Psoas muscle (tissue), 8 donors: Measurements from ENCODE around the gene SIRPB1. TPM values are rescaled to one million over a fixed set of nuclear protein-coding genes. Genes with fewer than 3 reads are reported as not detected.

Experiments used
- ATAC-seq, 4 donors: fragments of 200-7000 bp; cut with Tn5 transposase; one replicate each; pipeline ENCODE4 v1.9.1; 2020; ENCODE audit warnings: moderate library complexity in 3 of 4, mild to moderate bottlenecking in 2 of 4
- DNase-seq, 2 donors: peaks; one replicate each; pipeline ENCODE4 v3.0.0-alpha.2; 2020
- H3K27ac ChIP-seq: fragments of 200-600 bp; one replicate; pipeline ENCODE4 v1.8.0; 2022
- H3K27me3 ChIP-seq, 3 donors: fragments of 200-600 bp in 1 of 3; one replicate each; pipeline versions ENCODE4 v1.6.1 to v1.8.0; 2013 to 2022; ENCODE audit warnings: low read length in 2 of 3, mild to moderate bottlenecking in 2 of 3, moderate library complexity in 1 of 3; ENCODE audit not compliant: insufficient read depth in 3 of 3
- H3K36me3 ChIP-seq, 2 donors: fragments of 200-600 bp in 1 of 2; one replicate each; pipeline versions ENCODE4 v1.6.1 to v1.8.0; 2013 to 2022; ENCODE audit warnings: low read depth in 1 of 2, mild to moderate bottlenecking in 1 of 2, moderate library complexity in 1 of 2; ENCODE audit not compliant: insufficient read depth in 1 of 2
- H3K4me1 ChIP-seq: fragments of 200-600 bp; one replicate; pipeline ENCODE4 v1.8.0; 2022
- H3K4me3 ChIP-seq: fragments of 200-600 bp; one replicate; pipeline ENCODE4 v1.8.0; 2022; ENCODE audit warnings: mild to moderate bottlenecking
- H3K9me3 ChIP-seq: fragments of 200-600 bp; one replicate; pipeline ENCODE4 v1.8.0; 2022
- CTCF ChIP-seq: fragments of 200-600 bp; IDR thresholded peaks from one replicate; pipeline ENCODE4 v1.8.0; 2022; ENCODE audit warnings: antibody characterized with exemption
- WGBS, 3 donors: extraction: QIAGEN DNeasy Blood & Tissue Kit; methylation state at CpG; one replicate each; pipeline versions ENCODE4 v1.1.6 to v1.1.7; 2013; 5-methylcytosine and 5-hydroxymethylcytosine counted together
- intact Hi-C, 2 donors: fragments of 100-400 bp; cut with DNase I; formaldehyde crosslinking; loops; one replicate each; pipeline versions ENCODE4 v1.11.0 to v1.14.2; 2022
- polyA plus RNA-seq, 3 donors: library from polyadenylated mRNA; stranded (reverse); fragments of 200-250 nt; gene quantifications; one replicate each; pipeline ENCODE4 v1.2.3, GENCODE V29; 2013
- total RNA-seq, 4 donors: library from RNA; stranded (reverse); fragmentation: NEBNext Ultra II Directional in 2 of 4; extraction: Animal tissue kit (Norgen Biotek cat#: 25700) in 2 of 4; gene quantifications; one replicate each; pipeline versions ENCODE4 v1.2.1 to v1.2.4, GENCODE V29; 2021 to 2023
- donor health status: healthy with polysubstance abuse.
- donor health status: DM: no; HTN: no; CAD: no; lungs with moderate emphysema.
- donor health status: Bipolar disorder and iron deficiency.
- donor health status: healthy.
- donor health status: DM: yes; HTN: yes; CAD: no.
- donor health status: DM: no; HTN: no; CAD: no.
- donor health status: DM: no; HTN: no; CAD: no.
- donor health status: DM: yes; HTN: yes; CAD: no.

Gene SIRPB1
- total and polyA plus RNA-seq, 7 donors = 0.03 to 3.6 (median 0.74) TPM

GRCh38 chr20:1652104-1652503, 32.3 kb upstream of the SIRPB1 start:
- no peaks in the 10 kb centered on the region for H3K9me3 ChIP-seq
- WGBS, 3 donors = 53 to 56% (median 54%) methylated on average over 1 of the region's 1 CpG
- ATAC-seq = no peak
- no peak for TF ChIP-seq CTCF
- DNase-seq = no peak
- H3K36me3 ChIP-seq = no peaks in the 10 kb centered on the region
- no peaks in the 10 kb centered on the region for H3K27me3 ChIP-seq
- intact Hi-C loops = no loop called here
- H3K27ac ChIP-seq = no peak overlapping the region
- no peaks in the 10 kb centered on the region for H3K4me1 ChIP-seq
- no peak overlapping the region for H3K4me3 ChIP-seq

GRCh38 chr20:1651268-1652058, 31.7 kb upstream of the SIRPB1 start:
- intact Hi-C loops = no loop called here

GRCh38 chr20:1648101-1648500, 28.3 kb upstream of the SIRPB1 start:
- ATAC-seq = no peak
- no peak overlapping the region for H3K27ac ChIP-seq
- TF ChIP-seq CTCF = no peak
- 54 to 65% (median 64%) methylated on average over 5 of the region's 5 CpGs for WGBS, 3 donors
- no peaks in the 10 kb centered on the region for H3K36me3 ChIP-seq
- no peak overlapping the region for H3K4me3 ChIP-seq
- intact Hi-C loops = no loop called here
- no peak for DNase-seq
- peaks cover 0 to 1% (median 0%) of the 10 kb centered on the region in 3 donors for H3K27me3 ChIP-seq
- no peaks in the 10 kb centered on the region for H3K9me3 ChIP-seq
- no peaks in the 10 kb centered on the region for H3K4me1 ChIP-seq

More at GRCh38 chr20:1651268-1652058, 31.7 kb upstream of the SIRPB1 start:
- Histone ChIP-seq H3K9me3 (no peaks in the 10 kb centered on the region), H3K27me3 (no peaks in the 10 kb centered on the region), H3K4me1 (no peaks in the 10 kb centered on the region), H3K36me3 (no peaks in the 10 kb centered on the region), H3K4me3 (no peak overlapping the region), H3K27ac (no peak overlapping the region)
- WGBS, 3 donors = 33 to 37% (median 36%) methylated on average over 3 of the region's 3 CpGs
- ATAC-seq (no peak), DNase-seq (no peak)
- TF ChIP-seq CTCF = no peak

- ATAC-seq (no peak), DNase-seq (no peak)
- H3K9me3 ChIP-seq = no peaks in the 10 kb centered on the region
- H3K27me3 ChIP-seq = peaks cover 0 to 1% (median 0%) of the 10 kb centered on the region in 3 donors
- no peak overlapping the region for H3K27ac ChIP-seq
- intact Hi-C loops = no loop called here
- H3K4me1 ChIP-seq = no peaks in the 10 kb centered on the region
- no peaks in the 10 kb centered on the region for H3K36me3 ChIP-seq
- no peak for TF ChIP-seq CTCF
- WGBS, 3 donors = 85 to 93% (median 88%) methylated on average over 3 of the region's 3 CpGs
- H3K4me3 ChIP-seq = no peak overlapping the region
These were observed 27.2 kb upstream of the SIRPB1 start for GRCh38 chr20:1646975-1647431.
